Endothelial cell (in vitro differentiated cells): Measurements from ENCODE around the gene CHCHD6. TPM values are rescaled to one million over a fixed set of nuclear protein-coding genes. Genes with fewer than 3 reads are reported as not detected.

Experiments
- DNase-seq: peaks from one replicate; pipeline ENCODE4 v3.0.0; 2021; ENCODE audit warnings: low spot score
- H3K27ac Mint-ChIP-seq: one replicate; pipeline ENCODE4 v1.8.0; 2021; ENCODE audit warnings: mixed read lengths, inconsistent platforms; ENCODE audit not compliant: unreplicated experiment
- H3K27me3 Mint-ChIP-seq: one replicate; pipeline ENCODE4 v1.8.0; 2021; ENCODE audit warnings: mild to moderate bottlenecking, moderate library complexity, mixed read lengths, inconsistent platforms; ENCODE audit not compliant: unreplicated experiment
- H3K36me3 Mint-ChIP-seq: one replicate; pipeline ENCODE4 v1.8.0; 2021; ENCODE audit warnings: mild to moderate bottlenecking, low read depth, mixed read lengths, inconsistent platforms; ENCODE audit not compliant: unreplicated experiment
- H3K4me1 Mint-ChIP-seq: one replicate; pipeline ENCODE4 v1.8.0; 2021; ENCODE audit warnings: mild to moderate bottlenecking, mixed read lengths, inconsistent platforms; ENCODE audit not compliant: unreplicated experiment
- H3K4me3 Mint-ChIP-seq: one replicate; pipeline ENCODE4 v1.8.0; 2021; ENCODE audit warnings: mild to moderate bottlenecking, mixed read lengths, inconsistent platforms; ENCODE audit not compliant: unreplicated experiment
- H3K9me3 Mint-ChIP-seq: one replicate; pipeline ENCODE4 v1.8.0; 2021; ENCODE audit warnings: mixed read lengths, inconsistent platforms; ENCODE audit not compliant: unreplicated experiment
- CTCF ChIP-seq: fragments of 200-600 bp; sonication (generic); IDR thresholded peaks from one replicate; pipeline ENCODE4 v1.5.0; 2021; ENCODE audit warnings: antibody characterized with exemption; ENCODE audit not compliant: unreplicated experiment
- total RNA-seq: library from RNA; stranded (reverse); fragmentation: NEBNext Ultra II Directional; extraction: Animal tissue kit (Norgen Biotek cat#: 25700); gene quantifications from one replicate; pipeline ENCODE4 v1.2.1, GENCODE V29; 2021; ENCODE audit not compliant: unreplicated experiment

Gene CHCHD6
- total RNA-seq, 1 donor from 2014 or later: 9.2 TPM

- Mint-ChIP-seq H3K27ac (no peak overlapping the region), H3K9me3 (no peaks in the 10 kb centered on the region)
- no peak for DNase-seq
These were observed 231.9 kb downstream of the CHCHD6 start for GRCh38 chr3:126935756-126936509.

GRCh38 chr3:126936853-126937425, 232.9 kb downstream of the CHCHD6 start:
- no peak for TF ChIP-seq CTCF
- H3K9me3 Mint-ChIP-seq: no peaks in the 10 kb centered on the region
- peaks cover 5% of the 10 kb centered on the region for H3K27me3 Mint-ChIP-seq
- peaks cover 17% of the 10 kb centered on the region for H3K4me1 Mint-ChIP-seq
- no peak for DNase-seq
- H3K36me3 Mint-ChIP-seq: no peaks in the 10 kb centered on the region
- H3K27ac Mint-ChIP-seq: no peak overlapping the region
- no peak overlapping the region for H3K4me3 Mint-ChIP-seq

More at GRCh38 chr3:126935756-126936509, 231.9 kb downstream of the CHCHD6 start:
- peaks cover 5% of the 10 kb centered on the region for H3K27me3 Mint-ChIP-seq
- H3K4me1 Mint-ChIP-seq: peaks cover 19% of the 10 kb centered on the region
- H3K4me3 Mint-ChIP-seq: no peak overlapping the region
- TF ChIP-seq CTCF: no peak
- H3K36me3 Mint-ChIP-seq: no peaks in the 10 kb centered on the region

GRCh38 chr3:126937533-126937932, 233.5 kb downstream of the CHCHD6 start:
- DNase-seq: no peak

GRCh38 chr3:126937973-126938372, 233.9 kb downstream of the CHCHD6 start:
- Mint-ChIP-seq H3K36me3 (no peaks in the 10 kb centered on the region), H3K9me3 (no peaks in the 10 kb centered on the region), H3K27ac (no peak overlapping the region), H3K4me3 (no peak overlapping the region), H3K4me1 (peaks cover 8% of the 10 kb centered on the region), H3K27me3 (peaks cover 5% of the 10 kb centered on the region)
- no peak for TF ChIP-seq CTCF
- no peak for DNase-seq

More at GRCh38 chr3:126937533-126937932, 233.5 kb downstream of the CHCHD6 start:
- Mint-ChIP-seq H3K27me3 (peaks cover 5% of the 10 kb centered on the region), H3K4me3 (no peak overlapping the region), H3K27ac (no peak overlapping the region), H3K36me3 (no peaks in the 10 kb centered on the region), H3K9me3 (no peaks in the 10 kb centered on the region), H3K4me1 (peaks cover 11% of the 10 kb centered on the region)
- TF ChIP-seq CTCF: no peak
